Measurements from ENCODE around the gene GTPBP6.
"Not testable (repeated sequence)": the region's sequence is repeated elsewhere in the genome, so short reads cannot be mapped to it uniquely, and the experiment has no call there.

GTPBP6 gene

GRCh38 chrX:334971-335757, 16.6 kb upstream of the GTPBP6 start:
- no peak for DNase-seq

DNA sequence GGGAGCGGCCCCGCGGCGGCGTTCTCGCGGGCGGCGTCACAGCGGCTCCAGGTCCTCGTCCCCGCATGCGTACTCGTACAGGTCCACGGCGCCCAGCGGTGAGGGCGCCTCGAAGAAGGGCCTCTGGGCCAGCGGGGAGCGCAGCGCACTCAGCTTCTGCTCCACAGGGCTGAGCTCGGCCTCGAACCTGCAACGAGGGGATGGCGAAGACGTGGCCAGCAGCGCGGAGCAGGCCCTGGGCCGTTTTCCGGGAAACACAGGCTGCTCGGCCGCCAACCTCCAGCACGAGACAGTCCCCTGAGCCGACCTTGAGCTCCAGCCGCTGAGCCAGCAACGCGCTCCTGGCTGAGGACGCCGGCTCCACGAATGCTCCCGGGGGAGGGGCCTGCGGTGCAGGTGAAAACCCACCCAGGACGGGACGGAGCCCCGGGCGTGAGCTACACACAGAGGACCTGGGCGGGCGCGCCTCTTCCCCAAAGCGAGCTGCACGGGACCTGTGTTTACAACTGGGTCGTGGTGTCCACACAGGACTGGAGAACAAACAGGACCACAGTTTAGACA, 15.8 kb upstream of the GTPBP6 start:
- DNase-seq = no peak

DNA sequence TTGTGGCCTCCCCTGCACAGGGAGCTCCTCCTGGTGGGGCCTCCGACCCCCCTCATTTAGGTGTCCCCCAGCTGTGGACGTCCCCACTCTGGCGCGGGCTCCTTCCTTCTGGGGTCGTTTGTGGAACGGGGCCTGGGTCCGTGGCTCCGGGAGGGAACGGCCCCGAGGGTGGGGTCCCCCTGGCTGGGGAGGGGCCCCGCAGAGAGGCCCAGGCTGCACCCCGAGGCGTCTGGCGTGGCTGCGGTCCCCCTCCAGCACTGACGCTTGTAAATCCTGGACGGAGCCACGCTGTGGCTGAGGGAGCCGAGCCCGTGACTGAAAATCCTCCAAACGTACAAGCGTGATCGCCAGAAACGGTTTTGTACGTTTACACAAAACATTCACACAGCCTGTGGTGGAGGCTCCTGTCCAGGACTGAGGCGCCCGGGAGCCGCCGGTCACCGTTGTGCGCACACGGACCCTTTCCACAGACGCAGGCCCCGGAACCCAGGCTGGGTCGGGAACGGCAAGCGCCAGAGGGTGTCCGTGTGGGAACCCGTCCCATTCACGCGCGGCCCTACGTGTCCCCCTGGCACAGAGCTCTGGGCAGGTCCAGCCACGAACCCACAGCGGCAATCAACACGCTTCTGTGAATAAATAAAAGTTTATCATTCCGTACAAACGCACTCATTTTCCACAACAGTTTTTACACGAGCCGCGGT, 15.2 kb upstream of the GTPBP6 start:
- no peak for DNase-seq

DNA sequence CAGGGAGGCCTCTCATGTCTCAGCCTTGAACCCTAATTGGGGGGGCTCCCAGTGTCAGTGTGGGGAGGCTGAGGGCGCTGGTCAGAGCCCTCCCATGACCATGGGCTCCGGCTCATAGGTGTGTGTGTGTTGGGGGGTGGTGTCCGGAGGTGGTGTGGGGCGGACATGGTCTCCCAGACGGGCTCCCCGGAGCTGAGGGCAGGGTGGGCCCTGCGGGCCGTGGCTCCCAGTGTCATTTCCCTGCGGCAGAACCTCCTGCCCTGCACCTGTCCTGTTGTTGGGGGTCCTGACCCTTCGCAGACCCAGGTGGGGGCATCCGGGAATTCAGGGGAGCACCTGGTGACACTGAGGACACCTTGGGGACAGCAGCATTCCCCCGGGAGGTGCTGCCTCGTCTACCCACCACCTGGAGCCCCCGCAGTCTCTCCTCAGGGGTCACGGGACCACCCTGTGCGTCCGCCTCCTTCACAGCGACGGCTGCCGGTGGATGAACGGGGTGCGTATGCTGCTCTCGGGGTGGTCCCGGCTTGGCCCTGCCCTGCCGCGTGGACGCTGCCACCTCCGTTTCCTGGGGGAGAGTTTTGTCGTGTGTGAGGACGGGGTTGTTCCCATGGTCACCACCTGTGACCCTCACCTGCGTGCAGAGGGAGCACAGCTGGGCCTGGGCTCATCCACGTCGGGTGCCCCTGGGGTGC, 14.5 kb upstream of the GTPBP6 start:
- no peak for DNase-seq

DNA sequence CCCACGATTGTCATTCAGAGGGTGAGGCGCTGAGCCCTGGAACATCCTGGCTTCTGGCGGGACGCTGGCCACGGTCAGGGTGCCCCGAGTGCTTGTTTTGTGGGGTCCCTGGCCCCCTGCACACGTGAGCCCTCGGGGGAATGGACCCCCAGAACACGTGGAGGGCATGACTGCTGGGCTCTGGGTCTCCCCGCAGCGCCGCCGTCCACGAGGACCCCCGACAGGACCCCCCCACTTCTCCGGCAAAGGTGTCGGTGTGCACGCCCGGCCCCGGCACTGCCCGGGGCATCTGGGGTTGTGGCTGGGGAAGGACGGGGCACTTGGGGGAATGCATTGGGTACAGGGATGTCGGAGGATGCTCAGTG, 13.9 kb upstream of the GTPBP6 start:
- no peak for DNase-seq

- no peak for DNase-seq
Observed at GRCh38 chrX:331825-332495, 13.4 kb upstream of the GTPBP6 start.

DNA sequence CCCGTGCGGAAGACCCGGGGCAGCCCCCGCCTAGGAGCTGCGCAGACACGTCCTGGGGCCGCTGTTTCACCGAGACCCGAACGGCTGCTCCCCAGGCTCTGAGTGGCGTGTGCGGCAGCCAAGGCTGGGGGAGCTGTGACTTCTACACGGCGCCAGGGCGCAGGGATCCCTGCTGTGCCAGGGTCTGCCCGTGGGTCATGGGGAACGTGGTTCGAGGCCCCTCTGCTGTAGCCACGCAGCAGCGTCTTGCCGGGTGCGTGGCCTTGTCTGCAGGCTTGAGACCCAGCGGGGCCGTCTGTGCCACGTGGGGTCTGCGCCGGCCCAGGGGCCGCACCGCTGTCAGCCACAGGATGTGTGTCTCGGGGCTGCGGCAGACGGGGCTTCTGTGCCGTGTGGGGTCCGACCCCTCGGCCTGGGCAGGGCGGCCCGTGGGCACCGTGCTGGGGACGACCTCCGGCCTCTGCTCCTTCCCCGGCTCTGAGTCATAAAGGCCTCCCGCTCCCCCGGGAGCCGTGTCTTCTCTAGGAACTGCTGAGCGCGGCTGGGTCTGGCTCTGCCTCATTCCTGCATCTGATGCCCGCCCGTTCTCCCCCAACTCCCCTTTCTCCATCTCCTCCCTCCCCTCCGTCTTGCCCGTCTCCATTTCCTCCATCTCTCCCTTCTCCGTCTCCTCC, 12.7 kb upstream of the GTPBP6 start:
- no peak for DNase-seq

- no peak for DNase-seq
Observed at GRCh38 chrX:330726-331150, 12.1 kb upstream of the GTPBP6 start.

- DNase-seq = not testable (repeated sequence)
Observed at GRCh38 chrX:330141-330725, 11.6 kb upstream of the GTPBP6 start.

GRCh38 chrX:329291-329910, 10.8 kb upstream of the GTPBP6 start:
- DNase-seq = no peak

DNA sequence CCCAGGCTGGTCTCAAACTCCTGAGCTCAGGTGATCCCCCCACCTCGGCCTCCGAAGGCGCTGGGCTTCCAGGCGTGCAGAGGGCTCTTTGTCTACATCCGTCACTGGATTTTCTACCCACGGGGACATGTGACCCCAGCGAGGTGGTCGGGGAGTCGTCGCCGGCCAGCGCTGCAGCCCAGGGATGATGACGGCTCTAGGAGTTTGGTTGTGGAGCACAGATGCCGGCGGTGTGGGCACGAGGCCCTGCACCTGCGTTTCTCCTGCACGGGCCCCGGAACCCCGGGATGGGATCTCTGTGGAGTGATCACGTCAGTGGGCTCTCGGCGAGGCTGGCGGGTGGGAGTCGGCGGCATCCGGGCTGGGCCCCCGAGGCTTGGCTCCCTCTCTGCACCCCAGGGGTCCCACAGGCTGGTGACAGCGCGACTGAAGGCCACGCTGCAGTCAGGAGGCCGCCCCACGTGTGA, 9.1 kb upstream of the GTPBP6 start:
- no peak for DNase-seq

DNA sequence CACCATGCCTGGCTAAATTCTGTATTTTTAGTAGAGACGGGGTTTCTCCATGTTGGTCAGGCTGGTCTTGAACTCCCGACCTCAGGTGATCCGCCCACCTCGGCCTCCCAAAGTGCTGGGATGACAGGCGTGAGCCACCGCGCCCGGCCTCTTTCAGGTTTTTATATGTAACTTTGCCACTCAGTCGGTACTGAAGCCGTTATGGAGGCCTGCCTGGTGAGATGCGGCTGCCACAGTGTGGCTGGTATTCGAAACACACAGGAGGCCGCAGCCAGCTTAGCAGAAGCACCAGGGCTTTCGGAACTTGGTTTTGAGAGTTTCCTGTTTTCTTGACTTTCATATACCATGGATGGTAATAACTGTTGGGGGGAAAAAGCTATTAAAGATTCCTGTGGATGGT, 6.1 kb upstream of the GTPBP6 start:
- not testable (repeated sequence) for DNase-seq

DNA sequence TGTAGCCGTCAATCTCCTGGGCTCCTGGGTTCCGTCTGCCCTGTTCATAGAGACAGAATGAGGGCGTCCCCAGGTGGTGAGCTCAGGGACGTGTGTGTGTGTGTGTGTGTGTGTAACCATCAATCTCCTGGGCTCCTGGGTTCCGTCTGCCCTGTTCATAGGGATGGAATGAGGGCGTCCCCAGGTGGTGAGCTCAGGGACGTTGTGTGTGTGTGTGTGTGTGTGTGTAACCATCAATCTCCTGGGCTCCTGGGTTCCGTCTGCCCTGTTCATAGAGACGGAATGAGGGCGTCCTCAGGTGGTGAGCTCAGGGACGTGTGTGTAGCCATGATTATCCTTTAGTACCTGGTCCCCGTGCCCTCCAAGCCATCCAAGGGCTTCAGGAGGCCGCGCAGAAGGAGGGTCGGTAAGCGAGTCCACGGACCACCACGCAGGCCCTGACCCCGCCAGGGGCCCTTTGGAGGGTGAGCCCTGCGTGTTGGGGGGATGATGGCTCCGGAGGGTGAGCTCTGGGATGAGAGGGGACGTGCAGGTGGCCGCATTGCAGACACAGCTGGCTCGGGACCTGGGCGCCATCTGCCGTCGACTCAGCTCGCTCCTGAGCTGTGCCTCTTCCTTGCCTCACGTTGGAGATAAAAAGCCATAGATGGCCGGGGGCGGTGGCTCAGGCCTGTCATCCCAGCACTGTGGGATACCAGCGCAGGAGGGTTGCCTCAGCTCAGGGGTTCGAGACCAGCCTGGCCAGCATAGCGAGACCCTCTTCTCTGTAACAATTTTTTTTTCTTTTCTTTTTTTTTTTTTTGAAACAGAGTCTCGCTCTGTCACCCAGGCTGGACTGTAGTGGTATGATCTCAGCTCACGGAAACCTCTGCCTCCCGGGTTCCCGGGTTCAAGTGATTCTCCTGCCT, 5.4 kb upstream of the GTPBP6 start:
- peak; percentile 34 for DNase-seq

- no peak for DNase-seq
Observed at GRCh38 chrX:320126-320783, 1.7 kb upstream of the GTPBP6 start.

DNA sequence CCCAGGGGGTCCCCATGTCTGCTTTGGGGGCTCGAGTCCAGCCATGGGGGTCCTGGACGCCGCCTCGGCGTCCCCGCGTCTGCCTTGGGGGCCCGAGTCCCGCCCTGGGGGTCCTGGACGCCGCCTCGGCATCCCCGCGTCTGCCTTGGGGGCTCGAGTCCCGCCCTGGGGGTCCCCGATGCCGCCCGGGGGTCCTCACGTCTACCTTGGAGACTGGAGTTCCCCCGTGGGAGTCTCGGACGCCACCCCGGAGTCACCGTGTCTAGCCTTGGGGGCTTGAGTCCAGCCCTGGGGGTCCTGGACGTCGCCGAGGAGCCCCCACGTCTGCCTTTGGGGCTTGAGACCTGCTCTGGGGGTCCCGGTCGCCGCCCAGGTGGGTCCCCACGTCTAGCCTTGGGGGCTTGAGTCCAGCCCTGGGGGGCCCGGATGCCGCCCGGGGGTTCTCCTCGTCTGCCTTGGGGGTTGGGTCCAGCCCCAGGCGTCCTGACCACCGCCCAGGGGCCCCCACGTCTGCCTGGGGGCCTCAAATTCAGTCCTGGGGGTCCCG, 1.1 kb upstream of the GTPBP6 start:
- no peak for DNase-seq

DNA sequence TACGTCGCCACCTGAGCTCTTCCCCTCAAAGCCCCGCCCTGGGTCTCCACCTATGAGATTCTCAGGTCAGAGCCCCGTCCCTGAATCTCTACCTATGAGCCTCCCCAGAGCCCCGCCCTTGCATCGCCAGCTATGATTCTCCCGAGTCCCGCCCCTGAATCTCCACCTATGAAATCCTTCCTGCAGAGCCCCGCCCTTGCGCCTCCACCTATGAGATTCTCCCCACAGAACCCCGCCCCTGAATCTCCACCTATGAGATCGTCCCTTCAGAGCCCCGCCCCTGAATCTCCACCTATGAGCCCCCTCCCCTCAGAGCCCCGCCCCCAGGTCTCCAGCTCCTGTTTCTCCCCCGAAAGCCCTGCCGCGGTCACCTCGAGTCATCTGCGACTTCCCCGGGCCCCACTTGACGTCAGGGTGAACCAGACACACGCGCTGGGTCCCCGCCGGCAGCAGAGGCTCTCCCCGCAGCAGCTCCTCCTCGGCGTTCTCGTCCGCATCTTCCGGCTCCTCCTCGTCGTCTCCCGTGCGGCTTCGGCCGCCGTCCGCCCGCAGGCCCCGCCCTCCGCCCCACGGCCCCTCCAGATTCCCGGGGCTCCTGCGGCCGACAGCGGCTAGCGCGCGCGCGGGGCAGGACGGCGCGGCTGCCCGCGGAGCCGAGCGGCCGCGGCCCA, 393 bp downstream of the GTPBP6 start:
- DNase-seq = peak; percentile 97

- peak; percentile 96 for DNase-seq
Observed at GRCh38 chrX:317424-318067, 1.1 kb downstream of the GTPBP6 start.
